Gastrocnemius medialis (tissue), 4 donors: ENCODE results near the gene TMEM234. TPM values are rescaled to one million over a fixed set of nuclear protein-coding genes. Genes with fewer than 3 reads are reported as not detected.

Source experiments
- ATAC-seq, 2 donors: fragments of 150-250 bp; one replicate each; pipeline ENCODE4 v1.9.1; 2016
- DNase-seq, 2 donors: peaks; one replicate each; pipeline ENCODE4 v3.0.0-alpha.2; 2019
- H3K27ac ChIP-seq, 4 donors: fragments of 200-600 bp; sonication (generic); 1 replicate in 1 of 4; 2 replicates in 3 of 4; pipeline ENCODE4 v1.5.1; 2016 to 2018; ENCODE audit warnings: mild to moderate bottlenecking in 2 of 4, moderate library complexity in 1 of 4
- H3K27me3 ChIP-seq, 3 donors: fragments of 200-600 bp; sonication (generic) in 2 of 3; 1 replicate in 1 of 3; 2 replicates in 2 of 3; pipeline versions ENCODE4 v1.5.1 to v1.6.0; 2016 to 2019; ENCODE audit warnings: mild to moderate bottlenecking in 1 of 3, moderate library complexity in 1 of 3
- H3K36me3 ChIP-seq, 2 donors: fragments of 200-600 bp; sonication (generic) in 1 of 2; one replicate each; pipeline ENCODE4 v1.5.1; 2017 to 2018
- H3K4me1 ChIP-seq, 2 donors: fragments of 200-600 bp; sonication (generic) in 1 of 2; one replicate each; pipeline ENCODE4 v1.5.1; 2016 to 2017; ENCODE audit warnings: mild to moderate bottlenecking in 2 of 2
- H3K4me3 ChIP-seq, 4 donors: fragments of 200-600 bp; sonication (generic) in 3 of 4; 1 replicate in 1 of 4; 2 replicates in 3 of 4; pipeline ENCODE4 v1.5.1; 2016 to 2019; ENCODE audit warnings: mild to moderate bottlenecking in 2 of 4
- H3K9me3 ChIP-seq, 3 donors: fragments of 200-600 bp; sonication (generic) in 2 of 3; 1 replicate in 1 of 3; 2 replicates in 2 of 3; pipeline ENCODE4 v1.5.1; 2016 to 2019
- POLR2A ChIP-seq, 2 donors: fragments of 450-650 bp; IDR thresholded peaks; one replicate each; pipeline ENCODE4 v1.6.1; 2017; ENCODE audit warnings: antibody characterized with exemption in 2 of 2, mild to moderate bottlenecking in 2 of 2, moderate library complexity in 2 of 2
- in situ Hi-C, 4 donors: fragments of 200-750 bp; cut with MboI; loops; one replicate each; pipeline versions ENCODE4 v1.15.0 to v1.8.0; 2017; ENCODE audit warnings: low sequenced_read_pairs in 4 of 4
- intact Hi-C: fragments of 100-400 bp; cut with DNase I; formaldehyde crosslinking; loops from one replicate; pipeline ENCODE4 v1.15.1; 2023; ENCODE audit warnings: low total_unique reads
- total RNA-seq, 4 donors: library from RNA; depleted of rRNA; stranded (reverse); fragments of >200 nt; gene quantifications; one replicate each; pipeline versions ENCODE4 v1.1.0 to v1.2.3, GENCODE V29; 2016
- TF ChIP-seq, protein P1 (sequence below), 5 experiments: fragments of 450-650 bp in 3 of 5; fragments of 200-600 bp in 2 of 5; sonication (generic) in 2 of 5; IDR thresholded peaks in 4 of 5; conservative IDR thresholded peaks in 1 of 5; 1 replicate in 4 of 5; 2 replicates in 1 of 5; pipeline ENCODE4 v1.5.1; 2016 to 2019; ENCODE audit warnings: antibody characterized with exemption in 5 of 5, mild to moderate bottlenecking in 3 of 5, moderate library complexity in 3 of 5

Gene TMEM234
- total RNA-seq, 4 donors from 2014 or later = 1.6 to 4.6 (median 4.4) TPM

DNA sequence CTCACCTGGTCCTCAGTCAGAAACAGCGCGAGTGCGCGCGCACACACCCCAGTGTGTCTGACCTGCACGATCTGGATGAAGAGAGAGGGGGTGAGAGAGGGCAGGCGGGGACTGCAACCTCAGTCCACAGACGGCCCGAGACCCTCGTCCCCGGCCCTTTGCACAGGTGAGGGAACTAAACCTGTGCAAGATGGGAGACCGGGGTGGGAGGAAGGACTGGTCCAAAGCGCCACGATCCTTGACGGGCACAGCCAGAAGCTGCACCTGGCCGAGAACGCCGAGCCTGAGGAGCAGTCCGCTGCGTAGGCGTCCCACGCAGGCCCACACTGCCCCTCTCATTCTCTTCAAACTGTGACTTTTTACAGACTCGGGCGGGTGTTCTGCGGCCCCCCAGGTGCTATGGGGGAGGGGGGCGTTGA, 17.2 kb downstream of the TMEM234 start:
- no peaks in the 10 kb centered on the region for H3K36me3 ChIP-seq
- no peak for ATAC-seq
- H3K27ac ChIP-seq = peak overlapping the region; percentile 60 to 74 (median 72)
- intact Hi-C loops (loop anchor here (10.0 kb wide), 1 partner anchor 270 kb away; the partner anchor contains the start of gene PTP4A2), in situ Hi-C loops (no loop called here)
- no peaks in the 10 kb centered on the region for H3K27me3 ChIP-seq
- peak overlapping the region; percentile 61 to 76 (median 73) for H3K4me3 ChIP-seq
- TF ChIP-seq POLR2A (IDR thresholded peaks at IDR 0.05) = no peak
- TF ChIP-seq, protein P1, sequence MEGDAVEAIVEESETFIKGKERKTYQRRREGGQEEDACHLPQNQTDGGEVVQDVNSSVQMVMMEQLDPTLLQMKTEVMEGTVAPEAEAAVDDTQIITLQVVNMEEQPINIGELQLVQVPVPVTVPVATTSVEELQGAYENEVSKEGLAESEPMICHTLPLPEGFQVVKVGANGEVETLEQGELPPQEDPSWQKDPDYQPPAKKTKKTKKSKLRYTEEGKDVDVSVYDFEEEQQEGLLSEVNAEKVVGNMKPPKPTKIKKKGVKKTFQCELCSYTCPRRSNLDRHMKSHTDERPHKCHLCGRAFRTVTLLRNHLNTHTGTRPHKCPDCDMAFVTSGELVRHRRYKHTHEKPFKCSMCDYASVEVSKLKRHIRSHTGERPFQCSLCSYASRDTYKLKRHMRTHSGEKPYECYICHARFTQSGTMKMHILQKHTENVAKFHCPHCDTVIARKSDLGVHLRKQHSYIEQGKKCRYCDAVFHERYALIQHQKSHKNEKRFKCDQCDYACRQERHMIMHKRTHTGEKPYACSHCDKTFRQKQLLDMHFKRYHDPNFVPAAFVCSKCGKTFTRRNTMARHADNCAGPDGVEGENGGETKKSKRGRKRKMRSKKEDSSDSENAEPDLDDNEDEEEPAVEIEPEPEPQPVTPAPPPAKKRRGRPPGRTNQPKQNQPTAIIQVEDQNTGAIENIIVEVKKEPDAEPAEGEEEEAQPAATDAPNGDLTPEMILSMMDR (IDR thresholded peaks at IDR 0.05 in 4 of 5, conservative IDR thresholded peaks at IDR 0.05 in 1 of 5) = no peak
- no peak for DNase-seq
- H3K9me3 ChIP-seq = no peaks in the 10 kb centered on the region
- H3K4me1 ChIP-seq = peaks cover 31 to 36% of the 10 kb centered on the region in 2 donors

DNA sequence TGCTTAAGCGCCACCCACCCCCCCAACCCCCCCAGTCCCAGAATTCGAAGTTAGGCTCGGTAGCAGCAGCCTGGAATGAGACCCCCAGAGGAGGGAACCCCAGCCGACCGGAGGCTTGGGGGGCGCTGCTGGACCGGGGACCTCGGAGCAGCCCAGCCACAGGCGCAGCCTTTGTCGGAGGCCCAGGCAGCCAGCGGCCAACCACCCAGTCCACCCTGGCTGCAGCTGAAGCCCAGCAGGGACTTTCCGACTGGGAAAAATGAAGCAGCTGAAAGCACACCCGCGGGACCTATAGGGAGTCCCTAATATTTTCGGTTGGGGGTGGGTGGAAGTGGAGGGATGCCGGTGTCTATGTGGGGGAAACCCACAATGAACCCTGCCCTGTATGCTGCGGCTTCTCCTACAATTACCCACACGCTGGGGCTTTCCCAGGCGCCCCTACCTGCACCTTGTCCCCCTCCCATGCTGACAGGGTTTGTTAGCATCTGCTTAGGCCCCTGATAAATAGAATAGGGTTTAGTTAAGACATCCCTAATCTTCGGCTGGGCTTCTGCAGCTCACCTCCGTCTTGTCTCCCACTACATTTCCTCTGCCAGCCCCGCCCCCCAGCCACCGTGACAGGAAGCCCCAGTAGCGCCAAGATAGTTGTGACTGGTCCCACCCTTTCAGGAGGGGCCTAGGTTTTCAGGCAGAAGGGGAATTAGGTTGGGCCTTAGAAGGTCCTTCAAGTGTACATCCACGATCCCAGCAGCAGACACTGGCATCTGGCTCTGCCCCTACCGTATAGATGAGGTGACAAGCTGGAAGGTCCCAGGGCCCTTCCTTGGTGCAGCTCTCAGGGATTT, 20.9 kb downstream of the TMEM234 start:
- H3K4me3 ChIP-seq = peak overlapping the region; percentile 65 to 84 (median 72)
- peaks cover 0 to 2% of the 10 kb centered on the region in 2 donors for H3K36me3 ChIP-seq
- in situ Hi-C loops = no loop called here
- ATAC-seq (peak; percentile 8 to 10), DNase-seq (peak in 1 of 2 donors; percentile 58)
- H3K27me3 ChIP-seq = no peaks in the 10 kb centered on the region
- intact Hi-C loops = loop anchor here (2.0 to 10.0 kb wide), 3 partner anchors 22 to 266 kb away; partner anchors contain the start of genes PTP4A2, TMEM39B and TXLNA
- TF ChIP-seq POLR2A (IDR thresholded peaks at IDR 0.05) = peak; percentile 5 to 35
- TF ChIP-seq, protein P1 (IDR thresholded peaks at IDR 0.05 in 4 of 5, conservative IDR thresholded peaks at IDR 0.05 in 1 of 5) = no peak
- no peaks in the 10 kb centered on the region for H3K9me3 ChIP-seq
- peak overlapping the region; percentile 86 to 99 (median 94) for H3K27ac ChIP-seq
- H3K4me1 ChIP-seq = peaks cover 52 to 66% of the 10 kb centered on the region in 2 donors

DNA sequence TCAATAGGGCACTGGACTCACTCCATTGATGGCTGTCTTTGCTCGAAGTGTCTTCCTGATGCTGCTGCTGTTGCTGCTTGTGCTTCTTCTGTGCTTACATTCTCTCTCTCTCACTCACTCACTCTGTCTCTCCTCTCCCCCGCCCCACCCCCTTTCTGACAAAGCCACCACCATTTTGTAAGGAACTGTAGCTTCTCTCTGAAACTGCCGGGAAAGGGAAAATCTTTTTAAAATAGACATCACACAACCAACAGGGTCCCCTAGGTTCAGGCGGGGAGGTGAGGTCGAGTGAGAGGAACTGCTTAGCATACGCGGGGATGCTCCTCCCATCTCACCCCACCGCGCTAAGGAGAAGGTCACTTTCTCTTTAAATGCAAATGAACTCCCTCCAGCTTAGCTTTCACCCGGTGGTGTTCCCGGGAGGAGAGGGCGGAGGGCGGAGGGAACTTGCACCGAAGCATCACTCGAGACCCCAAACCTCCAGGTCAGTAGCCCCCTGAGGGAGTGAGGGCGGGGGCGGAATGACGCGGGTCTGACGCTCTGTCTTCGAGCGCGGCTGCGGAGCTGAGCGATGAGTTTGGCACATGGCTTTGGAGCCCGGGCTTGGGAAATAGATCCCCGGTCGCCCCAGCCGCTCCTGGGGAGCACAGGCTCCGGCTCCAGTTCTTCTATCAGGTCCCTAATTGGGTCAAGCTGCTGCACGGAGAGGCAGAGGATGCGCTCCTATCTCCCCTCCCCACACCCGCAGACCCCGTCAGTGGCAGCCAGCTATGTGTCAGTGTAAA, 21.7 kb downstream of the TMEM234 start, which contains the start of gene CCDC28B:
Gene CCDC28B, plus strand, starts transcription at position 370 of the 785 bp plus-strand sequence. CDS start 1,341 bp downstream, outside the sequence.
- TF ChIP-seq, protein P1 (IDR thresholded peaks at IDR 0.05 in 4 of 5, conservative IDR thresholded peaks at IDR 0.05 in 1 of 5) = no peak
- peak; percentile 70 to 93 for TF ChIP-seq POLR2A (IDR thresholded peaks at IDR 0.05)
- H3K9me3 ChIP-seq = no peaks in the 10 kb centered on the region
- peak within 1 kb of the TSS; percentile 86 to 99 (median 94) for H3K27ac ChIP-seq
- intact Hi-C loops (loop anchor here (2.0 to 10.0 kb wide), 3 partner anchors 22 to 266 kb away; partner anchors contain the start of genes PTP4A2, TMEM39B and TXLNA), in situ Hi-C loops (no loop called here)
- peak within 1 kb of the TSS; percentile 65 to 84 (median 72) for H3K4me3 ChIP-seq
- no peaks in the 10 kb centered on the region for H3K27me3 ChIP-seq
- peak; percentile 58 to 62 for ATAC-seq
- H3K4me1 ChIP-seq = peaks cover 49 to 70% of the 10 kb centered on the region in 2 donors
- peak; percentile 61 to 70 for DNase-seq
- H3K36me3 ChIP-seq = peaks cover 0 to 10% of the 10 kb centered on the region in 2 donors

DNA sequence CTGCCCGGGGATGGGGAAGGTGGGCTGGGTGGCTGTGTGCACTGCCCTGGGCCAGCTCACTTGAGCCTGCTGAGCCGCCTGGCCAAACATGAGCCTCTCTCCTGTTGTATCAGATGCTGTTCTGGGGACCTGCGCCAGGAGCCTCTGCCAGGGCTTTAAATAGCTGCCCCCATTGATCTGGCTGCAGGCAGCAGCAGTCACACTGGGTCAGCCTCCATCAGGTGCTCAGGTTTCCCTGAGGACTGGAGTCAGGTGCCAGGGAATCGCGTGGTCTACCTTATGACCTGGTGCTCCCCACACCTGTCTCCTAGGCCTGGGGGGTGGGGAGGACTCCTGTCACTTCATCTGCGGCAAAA, 22.5 kb downstream of the TMEM234 start:
- peak; percentile 70 to 75 for ATAC-seq
- intact Hi-C loops = loop anchor here (2.0 to 10.0 kb wide), 3 partner anchors 21 to 265 kb away; partner anchors contain the start of genes PTP4A2, TMEM39B and TXLNA
- TF ChIP-seq POLR2A (IDR thresholded peaks at IDR 0.05) = peak; percentile 70 to 82
- TF ChIP-seq, protein P1 (IDR thresholded peaks at IDR 0.05 in 4 of 5, conservative IDR thresholded peaks at IDR 0.05 in 1 of 5) = peak in 1 of 5 experiments; percentile 47

More for the DNA sequence above, 22.5 kb downstream of the TMEM234 start:
- DNase-seq = peak; percentile 96 to 98
- peaks cover 44 to 65% of the 10 kb centered on the region in 2 donors for H3K4me1 ChIP-seq
- H3K9me3 ChIP-seq = no peaks in the 10 kb centered on the region
- in situ Hi-C loops = no loop called here
- H3K27me3 ChIP-seq = no peaks in the 10 kb centered on the region
- H3K27ac ChIP-seq = peak overlapping the region; percentile 86 to 99 (median 94)
- H3K36me3 ChIP-seq = peaks cover 0 to 17% of the 10 kb centered on the region in 2 donors
- H3K4me3 ChIP-seq = peak overlapping the region; percentile 65 to 84 (median 72)
